Vagina (tissue), 2 donors: Measurements from ENCODE around the gene CLDN18. TPM values are rescaled to one million over a fixed set of nuclear protein-coding genes. Genes with fewer than 3 reads are reported as not detected.

Experiments
- DNase-seq, 2 donors: peaks; one replicate each; pipeline ENCODE4 v3.0.0-alpha.2; 2017; ENCODE audit errors: extremely low spot score in 2 of 2
- H3K27ac ChIP-seq: fragments of 200-600 bp; sonication (generic); one replicate; pipeline ENCODE4 v1.5.1; 2019
- H3K27me3 ChIP-seq: fragments of 200-600 bp; sonication (generic); one replicate; pipeline ENCODE4 v1.5.1; 2019
- H3K36me3 ChIP-seq, 2 donors: fragments of 200-600 bp; sonication (generic); one replicate each; pipeline ENCODE4 v1.5.1; 2017 to 2019
- H3K4me1 ChIP-seq: fragments of 200-600 bp; sonication (generic); one replicate; pipeline ENCODE4 v1.5.1; 2019
- H3K4me3 ChIP-seq, 2 donors: fragments of 200-600 bp; sonication (generic); 1 replicate in 1 of 2; 2 replicates in 1 of 2; pipeline ENCODE4 v1.5.1; 2016 to 2019
- H3K9me3 ChIP-seq: fragments of 200-600 bp; sonication (generic); one replicate; pipeline ENCODE4 v1.5.1; 2019
- CTCF ChIP-seq, 3 experiments: fragments of 450-650 bp in 2 of 3; fragments of 200-600 bp in 1 of 3; sonication (generic) in 1 of 3; IDR thresholded peaks; one replicate each; pipeline ENCODE4 v1.5.1; 2017 to 2019; ENCODE audit warnings: antibody characterized with exemption in 3 of 3, mild to moderate bottlenecking in 2 of 3, moderate library complexity in 2 of 3
- POLR2A ChIP-seq, 2 donors: fragments of 450-650 bp; IDR thresholded peaks; one replicate each; pipeline ENCODE4 v1.6.1; 2017; ENCODE audit warnings: antibody characterized with exemption in 2 of 2, mild to moderate bottlenecking in 2 of 2, moderate library complexity in 2 of 2
- POLR2AphosphoS5 ChIP-seq, 2 donors: sonication (generic); formaldehyde crosslinking; IDR thresholded peaks; one replicate each; pipeline ENCODE4 v1.9.0; 2017; ENCODE audit warnings: antibody characterized with exemption in 2 of 2, mild to moderate bottlenecking in 2 of 2, low read depth in 1 of 2; ENCODE audit not compliant: insufficient read depth in 1 of 2
- intact Hi-C: fragments of 100-400 bp; cut with DNase I; formaldehyde crosslinking; loops from one replicate; pipeline ENCODE4 v1.15.1; 2023
- total RNA-seq: library from RNA; depleted of rRNA; stranded (reverse); fragments of >200 nt; gene quantifications from one replicate; pipeline ENCODE4 v1.2.3, GENCODE V29; 2016

CLDN18 gene
- total RNA-seq, 1 donor from 2014 or later: not detected

GRCh38 chr3:138070006-138070405, 60.0 kb downstream of the CLDN18 start:
- Histone ChIP-seq H3K27ac (no peak overlapping the region), H3K4me1 (no peaks in the 10 kb centered on the region), H3K36me3 (peaks cover 0 to 35% of the 10 kb centered on the region in 2 donors), H3K4me3 (no peak overlapping the region), H3K9me3 (no peaks in the 10 kb centered on the region), H3K27me3 (no peaks in the 10 kb centered on the region)
- TF ChIP-seq POLR2A (IDR thresholded peaks at IDR 0.05) (no peak), CTCF (IDR thresholded peaks at IDR 0.05) (no peak), POLR2AphosphoS5 (IDR thresholded peaks at IDR 0.05; ENCODE audit: insufficient read depth in 1 of 2, low read depth in 1 of 2) (no peak)
- intact Hi-C loops: no loop called here
- no peak for DNase-seq

GRCh38 chr3:138072796-138073195, 62.8 kb downstream of the CLDN18 start:
- Histone ChIP-seq H3K36me3 (peaks cover 0 to 26% of the 10 kb centered on the region in 2 donors), H3K27me3 (no peaks in the 10 kb centered on the region), H3K27ac (no peak overlapping the region), H3K9me3 (no peaks in the 10 kb centered on the region), H3K4me3 (no peak overlapping the region), H3K4me1 (no peaks in the 10 kb centered on the region)
- intact Hi-C loops: no loop called here
- no peak for TF ChIP-seq CTCF (IDR thresholded peaks at IDR 0.05)
- no peak for TF ChIP-seq POLR2A (IDR thresholded peaks at IDR 0.05)
- no peak for TF ChIP-seq POLR2AphosphoS5 (IDR thresholded peaks at IDR 0.05; ENCODE audit: insufficient read depth in 1 of 2, low read depth in 1 of 2)
- no peak for DNase-seq

GRCh38 chr3:138078096-138078495, 68.1 kb downstream of the CLDN18 start:
- H3K27ac ChIP-seq: no peak overlapping the region
- H3K9me3 ChIP-seq: no peaks in the 10 kb centered on the region
- no peak for TF ChIP-seq CTCF (IDR thresholded peaks at IDR 0.05)
- TF ChIP-seq POLR2A (IDR thresholded peaks at IDR 0.05): no peak
- no peak for TF ChIP-seq POLR2AphosphoS5 (IDR thresholded peaks at IDR 0.05; ENCODE audit: insufficient read depth in 1 of 2, low read depth in 1 of 2)
- peaks cover 15% of the 10 kb centered on the region for H3K4me1 ChIP-seq
- intact Hi-C loops: no loop called here
- no peaks in the 10 kb centered on the region for H3K27me3 ChIP-seq
- H3K4me3 ChIP-seq: no peak overlapping the region
- H3K36me3 ChIP-seq: peaks cover 0 to 15% of the 10 kb centered on the region in 2 donors
- DNase-seq: no peak

- intact Hi-C loops: no loop called here
- no peak for DNase-seq
- Histone ChIP-seq H3K4me1 (peaks cover 17% of the 10 kb centered on the region), H3K27me3 (no peaks in the 10 kb centered on the region), H3K9me3 (no peaks in the 10 kb centered on the region), H3K4me3 (no peak overlapping the region), H3K27ac (no peak overlapping the region), H3K36me3 (peaks cover 0 to 20% of the 10 kb centered on the region in 2 donors)
- TF ChIP-seq POLR2AphosphoS5 (IDR thresholded peaks at IDR 0.05; ENCODE audit: insufficient read depth in 1 of 2, low read depth in 1 of 2): no peak
Measured at GRCh38 chr3:138078901-138079344, 69.0 kb downstream of the CLDN18 start.

GRCh38 chr3:138079901-138080300, 69.9 kb downstream of the CLDN18 start:
- Histone ChIP-seq H3K27ac (no peak overlapping the region), H3K4me1 (peaks cover 17% of the 10 kb centered on the region), H3K4me3 (no peak overlapping the region), H3K36me3 (peaks cover 0 to 20% of the 10 kb centered on the region in 2 donors), H3K27me3 (no peaks in the 10 kb centered on the region), H3K9me3 (no peaks in the 10 kb centered on the region)
- no peak for DNase-seq
- TF ChIP-seq POLR2A (IDR thresholded peaks at IDR 0.05): no peak
- TF ChIP-seq CTCF (IDR thresholded peaks at IDR 0.05): no peak
- no peak for TF ChIP-seq POLR2AphosphoS5 (IDR thresholded peaks at IDR 0.05; ENCODE audit: insufficient read depth in 1 of 2, low read depth in 1 of 2)
- intact Hi-C loops: no loop called here
